Endothelial cell of umbilical vein (primary cell): ENCODE data around the gene CD2AP.

Experiments used
- CTCF ChIP-seq, 2 donors: IDR thresholded peaks; 1 replicate in 1 of 2; 2 replicates in 1 of 2; pipeline ENCODE4 v1.5.1; 2011; ENCODE audit warnings: low read length in 2 of 2, mild to moderate bottlenecking in 2 of 2, moderate library complexity in 2 of 2, control low read depth in 1 of 2, inconsistent platforms in 1 of 2, low read depth in 1 of 2; ENCODE audit not compliant: insufficient read depth in 1 of 2; ENCODE audit errors: extremely low read depth in 1 of 2
- EZH2 ChIP-seq: IDR thresholded peaks from 2 replicates; pipeline ENCODE4 v1.6.1; 2012; ENCODE audit warnings: borderline replicate concordance, low read depth, mild to moderate bottlenecking, moderate library complexity, low read length, inconsistent platforms; ENCODE audit not compliant: severe bottlenecking
- FOS ChIP-seq: IDR thresholded peaks from 2 replicates; pipeline ENCODE4 v1.6.1; 2011; ENCODE audit warnings: mild to moderate bottlenecking, low read length, moderate library complexity, borderline replicate concordance; ENCODE audit not compliant: insufficient read depth
- JUN ChIP-seq: IDR thresholded peaks from 2 replicates; pipeline ENCODE4 v1.6.1; 2011; ENCODE audit warnings: borderline replicate concordance, low read depth; ENCODE audit not compliant: insufficient read length, insufficient read depth
- MAX ChIP-seq: IDR thresholded peaks from 2 replicates; pipeline ENCODE4 v1.6.1; 2011; ENCODE audit not compliant: insufficient read depth, insufficient read length
- MYC ChIP-seq: IDR thresholded peaks from one replicate; pipeline ENCODE4 v1.6.1; 2011; ENCODE audit warnings: mild to moderate bottlenecking, low read depth, low read length
- POLR2A ChIP-seq: IDR thresholded peaks from 2 replicates; pipeline ENCODE4 v1.6.1; 2012; ENCODE audit warnings: low read depth, mild to moderate bottlenecking, control low read depth, low read length
- POLR2AphosphoS5 ChIP-seq: IDR thresholded peaks from 2 replicates; pipeline ENCODE4 v1.6.1; 2012; ENCODE audit warnings: low read depth, mild to moderate bottlenecking, control low read depth, low read length, moderate library complexity; ENCODE audit not compliant: insufficient read depth

GRCh38 chr6:47496935-47497579, 19.5 kb downstream of the CD2AP start:
- TF ChIP-seq CTCF (IDR thresholded peaks at IDR 0.05; ENCODE audit: extremely low read depth in 1 of 2, insufficient read depth in 1 of 2, low read depth in 1 of 2, low read length in 2 of 2): no peak
- TF ChIP-seq EZH2: no peak
- TF ChIP-seq MAX: no peak
- no peak for TF ChIP-seq POLR2A
- TF ChIP-seq MYC: no peak
- TF ChIP-seq JUN: no peak
- no peak for TF ChIP-seq POLR2AphosphoS5
- no peak for TF ChIP-seq FOS
